ENCODE data around the gene PROM2.
A peak's percentile ranks its signal among the peaks of the same experiment; 100 is the strongest.

PROM2 gene

DNA sequence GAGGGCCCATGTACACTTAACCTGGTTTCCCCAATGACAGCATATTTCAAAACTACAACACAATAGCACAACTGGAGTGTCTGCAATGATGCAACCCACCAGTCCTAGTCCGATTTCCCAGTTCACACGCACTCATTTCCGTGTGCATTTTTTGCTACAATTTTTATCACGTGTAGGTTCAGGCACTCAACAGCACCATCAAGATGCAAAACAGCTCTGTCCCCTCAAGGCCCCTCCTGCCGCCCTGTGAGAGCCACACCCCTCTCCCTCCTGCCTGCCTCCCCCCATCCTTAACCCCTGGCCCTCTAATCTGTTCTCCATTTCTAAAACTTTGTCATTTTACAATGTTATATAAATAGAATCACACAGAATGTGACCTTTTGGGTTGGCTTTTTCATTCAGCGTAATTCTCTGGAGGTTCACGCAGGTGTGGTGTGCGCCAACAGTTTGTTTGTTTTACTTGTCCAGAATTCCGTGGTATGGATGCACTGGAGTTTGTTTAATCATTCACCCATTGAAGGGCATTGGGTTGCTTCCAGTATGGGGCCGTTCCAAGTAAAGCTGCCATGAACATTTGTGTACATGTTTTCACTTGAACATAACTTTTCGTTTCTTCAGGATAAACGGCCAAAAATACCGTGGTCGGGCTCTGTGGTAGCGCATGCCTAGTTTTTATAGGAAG lies 31.3 kb downstream of the PROM2 start:
- H4K20me1 ChIP-seq: peaks cover 27% of the 10 kb centered on the region
- H3K9ac ChIP-seq: no peak overlapping the region
- no peak overlapping the region for H3K4me2 ChIP-seq
- no peak overlapping the region for H3K27ac ChIP-seq
- H3K27me3 ChIP-seq: peaks cover 14% of the 10 kb centered on the region
- no peak overlapping the region for H3K4me3 ChIP-seq
- no peaks in the 10 kb centered on the region for H3K9me3 ChIP-seq
- TF ChIP-seq Cebpa-rat (IDR thresholded peaks at IDR 0.05): no peak
- H3K4me1 ChIP-seq: peaks cover 14% of the 10 kb centered on the region
- H3K36me3 ChIP-seq: no peaks in the 10 kb centered on the region

DNA sequence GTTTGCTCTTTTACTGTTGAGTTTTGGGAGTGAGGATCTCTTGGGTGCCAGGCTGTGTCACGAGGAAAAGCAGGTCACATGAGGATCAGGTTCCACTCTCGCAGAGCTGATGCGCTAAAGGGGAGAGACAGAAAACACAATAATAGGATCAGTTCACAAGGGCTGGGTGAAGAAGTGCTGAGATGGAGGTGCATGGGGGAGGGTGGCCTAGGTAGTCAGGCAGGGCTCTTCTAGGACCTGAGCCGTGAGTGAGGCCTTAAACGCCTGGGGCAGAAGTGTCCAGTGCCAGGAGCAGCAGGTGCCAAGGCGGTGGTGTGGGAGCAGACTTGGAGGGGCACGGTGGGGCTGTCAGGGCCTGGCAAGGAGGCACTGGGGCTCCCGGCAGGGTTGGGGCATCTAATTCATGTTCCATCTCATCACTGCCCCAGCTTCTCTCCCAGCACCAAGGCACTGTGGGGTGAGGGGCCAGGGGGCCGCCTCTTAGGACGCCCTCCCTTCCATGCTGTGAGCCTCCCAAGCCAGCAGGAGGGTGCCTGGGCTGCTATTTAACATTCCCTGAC lies 32.2 kb downstream of the PROM2 start:
- H3K4me2 ChIP-seq: no peak overlapping the region
- peaks cover 36% of the 10 kb centered on the region for H4K20me1 ChIP-seq
- no peaks in the 10 kb centered on the region for H3K36me3 ChIP-seq
- H3K9me3 ChIP-seq: no peaks in the 10 kb centered on the region
- peaks cover 20% of the 10 kb centered on the region for H3K27me3 ChIP-seq
- no peak for TF ChIP-seq Cebpa-rat (IDR thresholded peaks at IDR 0.05)
- H3K4me1 ChIP-seq: peaks cover 22% of the 10 kb centered on the region
- H3K9ac ChIP-seq: no peak overlapping the region
- no peak overlapping the region for H3K27ac ChIP-seq
- no peak overlapping the region for H3K4me3 ChIP-seq

DNA sequence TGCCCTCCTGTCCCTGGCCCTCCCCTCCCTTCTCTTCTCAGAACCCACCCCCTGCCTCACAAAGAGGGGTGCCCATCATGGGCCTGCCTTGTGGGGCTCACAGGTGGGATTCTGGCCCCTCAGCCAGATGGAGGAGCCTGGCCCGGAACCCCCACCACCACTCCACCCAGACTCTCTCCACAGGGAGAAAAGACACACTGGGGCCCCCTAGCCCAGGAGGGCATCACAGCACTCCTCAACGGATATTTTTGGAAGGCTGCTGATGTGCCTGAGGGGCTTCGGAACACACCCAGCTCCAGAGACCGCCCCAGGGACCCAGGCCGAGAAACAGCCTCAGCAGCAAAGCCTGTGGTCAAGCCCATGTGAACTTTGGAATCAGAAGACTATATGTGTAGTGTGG lies 32.8 kb downstream of the PROM2 start:
- H3K4me2 ChIP-seq: no peak overlapping the region
- no peak overlapping the region for H3K9ac ChIP-seq
- peaks cover 43% of the 10 kb centered on the region for H4K20me1 ChIP-seq
- H3K4me3 ChIP-seq: no peak overlapping the region
- no peaks in the 10 kb centered on the region for H3K9me3 ChIP-seq
- TF ChIP-seq Cebpa-rat (IDR thresholded peaks at IDR 0.05): no peak
- H3K4me1 ChIP-seq: peaks cover 19% of the 10 kb centered on the region
- H3K27ac ChIP-seq: no peak overlapping the region
- peaks cover 26% of the 10 kb centered on the region for H3K27me3 ChIP-seq
- H3K36me3 ChIP-seq: no peaks in the 10 kb centered on the region

DNA sequence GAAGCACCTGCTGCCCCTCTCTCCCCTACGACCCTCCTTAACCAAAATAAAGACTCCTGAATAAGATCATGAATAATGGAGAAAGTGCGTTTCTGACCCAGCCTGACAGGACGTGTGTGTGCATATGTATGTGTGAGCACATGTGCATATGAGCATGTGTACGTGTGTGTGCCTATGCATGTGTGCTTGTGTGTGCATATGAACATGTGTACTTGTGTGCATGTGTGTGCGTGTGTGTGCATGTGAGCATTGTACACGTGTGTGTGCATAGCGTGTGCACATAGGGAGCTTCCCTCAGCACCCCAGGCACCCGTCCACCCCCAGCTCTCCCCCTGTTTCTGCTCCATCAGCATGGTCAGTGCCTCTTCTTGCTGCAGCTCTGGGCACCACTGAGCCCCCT lies 33.6 kb downstream of the PROM2 start:
- H3K9me3 ChIP-seq: no peaks in the 10 kb centered on the region
- no peak for TF ChIP-seq Cebpa-rat (IDR thresholded peaks at IDR 0.05)
- H3K9ac ChIP-seq: no peak overlapping the region
- peaks cover 28% of the 10 kb centered on the region for H3K27me3 ChIP-seq
- no peaks in the 10 kb centered on the region for H3K36me3 ChIP-seq
- H3K4me1 ChIP-seq: peaks cover 18% of the 10 kb centered on the region
- no peak overlapping the region for H3K27ac ChIP-seq
- H3K4me3 ChIP-seq: no peak overlapping the region
- no peak overlapping the region for H3K4me2 ChIP-seq
- H4K20me1 ChIP-seq: peaks cover 48% of the 10 kb centered on the region

DNA sequence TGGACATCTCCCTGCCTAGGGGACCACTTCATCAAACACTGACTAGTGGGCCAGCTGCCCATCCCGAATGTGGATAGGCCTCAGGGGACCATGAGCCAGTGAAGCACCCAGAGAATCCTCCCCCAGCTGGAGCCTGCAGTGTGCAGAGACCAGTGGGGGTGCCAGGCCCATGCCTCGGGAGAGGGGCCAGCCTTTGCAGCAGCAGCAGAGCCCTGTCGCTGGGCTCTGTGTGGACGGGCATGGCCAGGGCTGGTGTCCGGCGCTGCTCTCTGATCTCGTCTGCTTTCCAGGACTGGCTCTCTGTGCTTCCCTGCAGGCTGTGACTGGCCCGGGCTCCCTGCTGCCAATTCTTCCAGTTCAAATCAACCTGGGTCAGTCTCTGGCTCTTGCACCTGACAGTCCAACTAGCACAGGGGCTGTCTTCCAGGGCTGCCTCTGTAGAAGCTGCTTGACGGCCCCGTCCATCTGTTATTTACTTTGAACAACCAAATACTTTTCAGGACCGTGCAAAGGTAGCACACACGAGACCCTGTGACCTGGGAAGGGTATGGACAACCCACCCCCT lies 34.3 kb downstream of the PROM2 start:
- TF ChIP-seq Cebpa-rat (IDR thresholded peaks at IDR 0.05): no peak
- Histone ChIP-seq H3K4me2 (no peak overlapping the region), H3K9ac (no peak overlapping the region), H3K27ac (no peak overlapping the region), H3K4me1 (peaks cover 18% of the 10 kb centered on the region), H3K9me3 (no peaks in the 10 kb centered on the region), H4K20me1 (peaks cover 55% of the 10 kb centered on the region), H3K36me3 (no peaks in the 10 kb centered on the region), H3K27me3 (peaks cover 30% of the 10 kb centered on the region), H3K4me3 (no peak overlapping the region)

DNA sequence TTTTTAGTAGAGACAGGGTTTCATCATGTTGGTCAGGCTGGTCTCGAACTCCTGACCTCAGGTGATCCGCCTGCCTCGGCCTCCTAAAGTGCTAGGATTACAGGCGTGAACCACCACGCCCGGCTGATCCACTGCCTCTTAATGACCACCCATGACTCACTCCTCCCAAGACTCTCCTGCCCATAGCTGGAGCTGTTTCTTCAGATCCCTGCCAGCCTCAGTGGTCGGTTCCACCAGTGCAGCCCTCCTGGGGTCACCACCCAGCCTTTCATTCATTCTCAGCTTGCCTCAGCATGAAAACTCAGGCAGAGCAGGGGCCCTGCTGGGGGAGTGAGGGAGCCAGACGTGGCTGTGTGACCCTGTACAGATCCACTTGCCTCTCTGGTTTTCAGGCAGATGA lies 35.4 kb downstream of the PROM2 start:
- Histone ChIP-seq H3K27ac (no peak overlapping the region), H3K27me3 (peaks cover 33% of the 10 kb centered on the region), H3K9me3 (no peaks in the 10 kb centered on the region), H3K4me3 (no peak overlapping the region), H3K36me3 (no peaks in the 10 kb centered on the region), H3K4me1 (peaks cover 18% of the 10 kb centered on the region), H3K4me2 (peak overlapping the region; percentile 82), H3K9ac (no peak overlapping the region), H4K20me1 (peaks cover 60% of the 10 kb centered on the region)
- no peak for TF ChIP-seq Cebpa-rat (IDR thresholded peaks at IDR 0.05)

DNA sequence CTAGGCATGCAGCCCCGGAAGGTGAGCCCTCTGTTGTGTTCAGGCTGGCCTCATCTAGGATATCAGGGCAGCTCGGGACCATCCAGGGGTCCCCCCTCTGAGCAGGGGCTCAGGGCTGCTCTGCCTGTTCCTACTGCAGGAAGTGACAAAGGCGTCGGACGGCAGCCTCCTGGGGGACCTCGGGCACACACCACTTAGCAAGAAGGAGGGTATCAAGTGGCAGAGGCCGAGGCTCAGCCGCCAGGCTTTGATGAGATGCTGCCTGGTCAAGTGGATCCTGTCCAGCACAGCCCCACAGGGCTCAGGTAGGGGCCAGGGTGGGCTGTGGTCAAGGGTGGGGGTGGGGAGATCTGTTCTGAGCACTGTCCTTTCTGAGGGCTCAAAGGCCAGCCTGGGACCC lies 36.0 kb downstream of the PROM2 start:
- peak overlapping the region; percentile 82 for H3K4me2 ChIP-seq
- peaks cover 66% of the 10 kb centered on the region for H4K20me1 ChIP-seq
- TF ChIP-seq Cebpa-rat (IDR thresholded peaks at IDR 0.05): no peak
- no peak overlapping the region for H3K27ac ChIP-seq
- H3K9me3 ChIP-seq: no peaks in the 10 kb centered on the region
- H3K36me3 ChIP-seq: no peaks in the 10 kb centered on the region
- H3K4me3 ChIP-seq: no peak overlapping the region
- H3K27me3 ChIP-seq: peaks cover 33% of the 10 kb centered on the region
- H3K9ac ChIP-seq: no peak overlapping the region
- peaks cover 18% of the 10 kb centered on the region for H3K4me1 ChIP-seq

DNA sequence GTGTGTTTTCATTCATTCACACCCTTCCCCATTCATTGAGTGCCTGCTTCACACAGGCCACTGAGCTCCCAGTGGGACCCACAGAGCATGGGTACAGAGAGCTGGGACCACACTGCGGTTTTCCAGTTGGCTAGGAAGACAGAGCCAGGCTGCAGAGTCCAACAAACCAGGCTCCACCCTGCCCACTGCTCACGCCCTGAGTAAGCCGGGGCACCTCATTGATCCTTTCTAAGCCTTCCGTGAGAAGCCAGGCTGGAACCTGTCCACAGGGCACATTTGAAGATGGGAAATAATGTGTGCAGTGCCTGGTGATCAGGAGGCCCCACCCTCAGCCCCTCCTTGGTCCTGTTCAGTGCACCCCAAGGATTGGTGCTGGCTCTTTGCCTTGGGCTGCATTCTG lies 36.4 kb downstream of the PROM2 start:
- TF ChIP-seq Cebpa-rat (IDR thresholded peaks at IDR 0.05): no peak
- no peaks in the 10 kb centered on the region for H3K9me3 ChIP-seq
- peaks cover 18% of the 10 kb centered on the region for H3K4me1 ChIP-seq
- H3K4me2 ChIP-seq: peak overlapping the region; percentile 82
- H3K36me3 ChIP-seq: no peaks in the 10 kb centered on the region
- H3K9ac ChIP-seq: no peak overlapping the region
- no peak overlapping the region for H3K27ac ChIP-seq
- peaks cover 66% of the 10 kb centered on the region for H4K20me1 ChIP-seq
- H3K4me3 ChIP-seq: no peak overlapping the region
- peaks cover 33% of the 10 kb centered on the region for H3K27me3 ChIP-seq

DNA sequence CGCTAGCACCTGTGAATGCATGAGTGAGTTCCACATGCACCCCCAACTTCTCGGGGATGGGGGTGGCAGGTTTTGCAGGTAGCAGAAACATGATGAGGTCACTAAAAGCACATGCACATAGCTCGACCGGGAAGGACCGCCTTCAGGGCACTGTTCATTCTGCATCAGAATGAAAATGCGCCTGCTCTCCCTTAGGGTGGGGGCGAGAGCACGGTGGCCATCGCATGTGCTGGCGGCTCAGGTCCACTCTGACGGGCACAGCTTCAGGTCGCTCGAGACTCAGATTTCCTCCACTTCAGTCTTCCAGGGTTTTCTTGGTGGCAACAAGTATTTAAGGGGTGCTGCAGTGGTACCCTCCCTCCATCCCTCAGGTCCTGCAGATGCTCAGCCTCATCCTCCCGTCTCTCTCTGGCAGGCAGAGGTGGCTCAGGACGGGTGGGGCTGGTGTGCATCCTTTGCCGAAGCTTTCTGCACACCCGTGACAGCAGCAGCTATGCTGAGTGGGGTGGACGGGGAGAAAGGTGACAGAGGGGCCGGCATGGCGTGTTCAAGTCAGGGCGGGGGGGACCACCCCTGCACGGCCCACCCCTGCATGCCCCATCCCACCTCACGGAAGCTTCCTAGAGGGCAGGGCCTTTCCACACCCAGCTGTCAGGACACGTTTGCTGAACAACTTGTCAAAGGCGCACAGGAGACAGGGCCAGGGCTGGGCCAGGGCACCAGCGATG lies 37.7 kb downstream of the PROM2 start:
- Histone ChIP-seq H3K4me3 (no peak overlapping the region), H3K9ac (no peak overlapping the region), H3K27ac (no peak overlapping the region), H3K9me3 (no peaks in the 10 kb centered on the region), H4K20me1 (peaks cover 66% of the 10 kb centered on the region), H3K36me3 (no peaks in the 10 kb centered on the region), H3K4me2 (no peak overlapping the region), H3K27me3 (peaks cover 33% of the 10 kb centered on the region), H3K4me1 (peaks cover 29% of the 10 kb centered on the region)
- no peak for TF ChIP-seq Cebpa-rat (IDR thresholded peaks at IDR 0.05)
